Cardiac septum (tissue), 1 donor: ENCODE results near the gene R3HCC1L. TPM values are rescaled to one million over a fixed set of nuclear protein-coding genes. Genes with fewer than 3 reads are reported as not detected.

Experiments used
- DNase-seq: peaks from one replicate; pipeline ENCODE4 v3.0.0-alpha.2; 2020; ENCODE audit warnings: low spot score
- intact Hi-C: fragments of 100-400 bp; cut with DNase I; formaldehyde crosslinking; loops from one replicate; pipeline ENCODE4 v1.14.0; 2022
- long read RNA-seq: library from polyadenylated mRNA; unstranded; transcript quantifications from one replicate; pipeline ENCODE4 v2.0.0, GENCODE V29; 2021
- total RNA-seq: library from RNA; stranded (reverse); fragmentation: NEBNext Ultra II Directional; extraction: Animal tissue kit (Norgen Biotek cat#: 25700); gene quantifications from one replicate; pipeline ENCODE4 v1.2.1, GENCODE V29; 2021
- donor health status: DM: no; HTN: no; CAD: no.

R3HCC1L gene
- total RNA-seq: 6.8 TPM
- long read RNA-seq, partial matches to known transcripts: 0 of 4 reads
- long read RNA-seq, other reads (novel, unspliced or antisense): 4 of 4 reads

- intact Hi-C loops: no loop called here
- peak; percentile 96 for DNase-seq
These were observed at the start of gene R3HCC1L for GRCh38 chr10:98134431-98135221. Gene R3HCC1L (plus strand): TSS chr10:98134657. CDS start chr10:98208115, 73,458 bp downstream.

GRCh38 chr10:98085238-98085637 is 49.2 kb upstream of the R3HCC1L start:
- DNase-seq: no peak
- intact Hi-C loops: no loop called here

DNA sequence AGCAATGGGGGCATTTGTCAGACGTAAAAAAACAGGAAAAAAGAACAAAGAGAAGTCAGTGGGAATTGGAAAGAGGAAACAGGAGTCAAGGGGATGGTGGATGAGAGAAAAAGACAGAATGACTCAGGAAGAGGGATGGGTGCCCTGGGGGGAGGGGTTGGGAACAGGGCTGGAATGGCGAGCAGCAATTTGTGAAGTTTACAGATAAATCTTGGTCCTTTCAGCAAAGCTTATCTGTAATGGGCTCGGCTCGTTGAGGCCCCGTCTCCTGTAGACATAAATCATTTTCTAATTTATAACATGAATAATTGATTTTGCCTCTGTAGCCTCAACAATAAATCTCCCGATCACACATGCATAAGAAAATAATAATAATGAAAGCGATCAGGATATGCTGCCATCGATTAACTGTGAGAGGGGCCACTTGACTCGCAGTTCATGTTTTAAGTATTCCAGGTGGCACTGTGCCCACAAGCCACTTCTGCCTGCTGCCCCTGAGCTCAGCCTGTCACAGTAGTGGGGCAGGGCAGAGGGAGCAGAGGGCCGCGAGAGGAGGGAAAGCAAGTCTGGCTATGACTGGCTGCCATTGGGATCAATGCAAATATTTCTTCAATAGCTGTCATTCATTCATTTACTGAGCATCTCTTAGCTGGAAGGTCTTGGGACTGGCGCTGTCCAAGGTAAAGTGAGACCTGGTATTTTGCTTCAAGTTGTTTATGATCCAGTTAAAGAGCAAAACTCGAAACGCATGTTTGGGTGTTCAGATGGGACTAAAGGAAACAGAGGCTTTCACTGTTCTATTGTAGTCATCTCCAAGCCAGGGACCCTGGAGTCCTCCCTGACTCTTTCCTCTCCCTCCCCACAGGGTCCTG is 47.4 kb upstream of the R3HCC1L start:
- no peak for DNase-seq
- intact Hi-C loops: no loop called here

DNA sequence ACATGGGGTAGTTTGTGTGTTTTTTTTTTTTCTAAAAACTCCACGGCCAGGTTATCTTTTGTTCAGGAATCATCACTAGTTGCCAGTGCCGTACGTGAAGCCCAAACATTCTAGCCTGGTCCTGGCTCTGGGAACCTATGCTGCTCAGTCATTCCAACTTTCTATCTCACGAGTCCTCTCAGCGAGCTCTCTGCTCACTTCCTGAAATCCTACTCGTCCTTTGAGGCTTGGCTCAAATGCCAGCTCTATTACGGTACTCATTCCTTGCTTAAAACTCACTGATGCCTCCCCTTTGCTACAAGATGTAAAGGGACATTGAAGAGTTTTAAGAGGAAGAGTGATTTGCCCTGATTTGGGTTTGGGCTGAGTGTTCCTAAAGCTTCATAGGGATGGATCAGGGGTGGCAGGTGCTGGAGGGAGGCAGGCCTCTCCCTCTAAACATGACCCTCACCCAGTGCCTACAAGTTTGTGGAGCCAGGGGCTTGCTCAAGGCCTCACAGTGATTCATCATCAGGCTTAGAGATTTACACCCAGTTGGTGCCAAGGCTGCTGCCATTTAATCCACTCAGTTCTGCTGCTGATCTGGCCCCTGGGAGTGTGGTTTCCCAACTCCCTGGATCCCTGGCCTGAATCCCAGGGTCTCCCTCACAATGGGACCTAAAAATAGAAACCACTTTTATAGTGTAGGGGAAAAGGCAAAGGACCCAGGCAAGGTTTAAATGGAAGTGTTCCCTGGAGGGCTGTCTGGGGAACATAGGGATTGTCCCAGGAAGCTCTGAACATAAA is 46.1 kb upstream of the R3HCC1L start:
- intact Hi-C loops: no loop called here
- DNase-seq: no peak

- DNase-seq: no peak
- intact Hi-C loops: no loop called here
These were observed 43.6 kb upstream of the R3HCC1L start for GRCh38 chr10:98090822-98091221.

GRCh38 chr10:98096316-98096715 is 38.1 kb upstream of the R3HCC1L start:
- no peak for DNase-seq

DNA sequence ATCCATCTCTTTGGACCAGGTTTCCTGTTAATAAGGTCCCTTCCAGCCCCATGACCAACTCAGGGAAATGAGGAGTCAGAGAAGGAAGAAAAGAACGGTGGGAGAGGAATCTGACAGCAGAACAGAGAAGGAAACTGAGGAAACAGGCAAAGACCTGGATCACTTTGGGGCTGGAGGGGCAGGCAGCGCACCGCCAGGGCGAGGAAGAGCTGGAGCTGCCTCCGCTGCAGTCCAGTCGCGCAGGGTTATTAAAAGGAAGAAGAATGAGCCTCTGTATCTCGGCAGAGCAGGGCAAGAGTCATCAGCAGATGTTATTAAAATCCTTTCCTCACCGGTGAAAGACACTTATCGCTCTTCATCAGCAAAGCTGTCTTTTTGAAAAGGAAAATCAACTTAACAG is 37.7 kb upstream of the R3HCC1L start:
- DNase-seq: no peak
- intact Hi-C loops: no loop called here

More at GRCh38 chr10:98096316-98096715, 38.1 kb upstream of the R3HCC1L start:
- intact Hi-C loops: no loop called here

DNA sequence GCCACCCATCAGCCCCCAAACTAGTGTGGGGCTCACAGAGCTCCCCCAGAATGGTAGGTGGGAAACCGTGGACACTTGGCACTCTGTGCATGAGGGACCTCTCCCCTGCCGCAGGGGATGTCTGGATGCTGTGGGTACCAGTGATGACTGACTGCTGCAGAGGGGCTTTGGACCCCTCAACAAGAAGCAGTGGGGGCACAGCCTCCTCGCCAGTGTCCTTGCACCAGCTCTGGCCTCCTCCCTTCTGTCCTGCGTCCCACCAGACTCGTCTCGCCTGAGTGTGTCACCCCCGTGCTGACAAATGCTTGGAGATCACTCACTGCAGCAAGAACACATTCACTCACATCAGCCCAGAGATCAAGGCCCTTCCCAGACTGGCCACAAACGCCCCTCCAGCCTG is 37.3 kb upstream of the R3HCC1L start:
- no peak for DNase-seq
- intact Hi-C loops: no loop called here

- intact Hi-C loops: no loop called here
These were observed 36.8 kb upstream of the R3HCC1L start for GRCh38 chr10:98097616-98098015.

GRCh38 chr10:98098247-98098646 is 36.2 kb upstream of the R3HCC1L start:
- intact Hi-C loops: no loop called here
- DNase-seq: no peak

More at GRCh38 chr10:98097616-98098015, 36.8 kb upstream of the R3HCC1L start:
- no peak for DNase-seq

GRCh38 chr10:98100476-98100875 is 34.0 kb upstream of the R3HCC1L start:
- intact Hi-C loops: no loop called here
- DNase-seq: no peak

GRCh38 chr10:98101366-98101765 is 33.1 kb upstream of the R3HCC1L start:
- DNase-seq: no peak
- intact Hi-C loops: no loop called here

- DNase-seq: no peak
- intact Hi-C loops: no loop called here
These were observed 30.3 kb upstream of the R3HCC1L start for GRCh38 chr10:98104125-98104524.

- intact Hi-C loops: no loop called here
- no peak for DNase-seq
These were observed 27.9 kb upstream of the R3HCC1L start for GRCh38 chr10:98106531-98106930.

DNA sequence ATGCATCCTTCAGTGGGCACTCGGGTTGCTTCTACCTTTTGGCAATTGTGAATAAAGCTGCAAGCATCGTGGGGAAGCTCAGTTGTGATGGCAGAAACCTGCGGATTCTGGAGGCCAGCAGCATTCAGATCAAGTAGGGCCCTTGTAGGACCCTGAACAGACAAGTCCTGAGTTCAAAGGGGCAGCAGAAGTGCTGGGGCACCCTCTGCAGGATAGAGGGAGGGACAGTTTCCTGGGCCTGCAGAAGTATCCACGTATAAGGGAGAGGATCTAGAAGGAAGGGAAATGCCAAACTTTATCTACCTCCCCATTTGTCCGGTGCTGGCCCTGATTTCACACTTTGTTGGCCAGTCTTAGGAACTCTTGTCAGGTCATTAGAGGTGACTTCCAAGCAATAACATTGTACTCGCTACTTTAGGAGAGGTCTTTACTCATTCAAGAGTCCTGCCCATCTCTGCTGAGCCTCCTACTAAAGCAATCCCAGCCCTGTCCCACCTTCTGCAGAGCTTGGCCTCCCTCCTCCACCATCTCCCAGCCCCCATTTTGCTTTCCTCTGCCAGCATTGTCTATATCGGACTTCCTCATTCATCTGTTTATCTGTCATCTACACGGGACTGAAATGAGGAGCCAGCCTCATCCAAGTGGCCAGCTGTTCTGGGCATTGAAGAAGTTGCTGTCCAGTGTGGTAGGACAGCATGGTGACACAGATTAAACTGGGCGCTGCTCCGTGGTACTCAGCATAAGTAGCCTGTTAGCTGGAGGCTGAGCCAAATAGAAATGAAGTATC is 26.6 kb upstream of the R3HCC1L start:
- DNase-seq: no peak
- intact Hi-C loops: no loop called here

GRCh38 chr10:98110356-98110755 is 24.1 kb upstream of the R3HCC1L start:
- intact Hi-C loops: no loop called here

GRCh38 chr10:98115031-98115787 is 19.2 kb upstream of the R3HCC1L start:
- DNase-seq: no peak
- intact Hi-C loops: no loop called here

More at GRCh38 chr10:98110356-98110755, 24.1 kb upstream of the R3HCC1L start:
- no peak for DNase-seq

- no peak for DNase-seq
- intact Hi-C loops: no loop called here
These were observed 14.6 kb upstream of the R3HCC1L start for GRCh38 chr10:98119891-98120290.
